Liver (tissue), 9 donors: ENCODE data around the gene HIPK2. TPM values are rescaled to one million over a fixed set of nuclear protein-coding genes. Genes with fewer than 3 reads are reported as not detected.
A peak's percentile ranks its signal among the peaks of the same experiment; 100 is the strongest.

Experiments
- DNase-seq: peaks from one replicate; pipeline ENCODE4 v3.0.0-alpha.2; 2017; ENCODE audit warnings: low spot score
- H3K27ac ChIP-seq, 2 donors: one replicate each; pipeline ENCODE4 v1.7.0; 2013; ENCODE audit warnings: inconsistent platforms in 2 of 2, low read length in 2 of 2, control low read depth in 1 of 2, low read depth in 1 of 2, mild to moderate bottlenecking in 1 of 2
- H3K27me3 ChIP-seq, 4 donors: one replicate each; pipeline versions ENCODE4 v1.6.1 to v1.7.0; 2013; ENCODE audit warnings: low read length in 3 of 4, inconsistent platforms in 1 of 4, mild to moderate bottlenecking in 1 of 4, moderate library complexity in 1 of 4; ENCODE audit not compliant: control insufficient read depth in 4 of 4, insufficient read depth in 4 of 4
- H3K36me3 ChIP-seq, 4 donors: one replicate each; pipeline versions ENCODE4 v1.6.1 to v1.7.0; 2013; ENCODE audit warnings: low read length in 3 of 4, mild to moderate bottlenecking in 3 of 4, low read depth in 1 of 4, moderate library complexity in 1 of 4; ENCODE audit not compliant: control insufficient read depth in 4 of 4, insufficient read depth in 3 of 4
- H3K4me1 ChIP-seq, 4 donors: one replicate each; pipeline versions ENCODE4 v1.6.1 to v1.7.0; 2013; ENCODE audit warnings: low read length in 3 of 4, mild to moderate bottlenecking in 3 of 4, moderate library complexity in 1 of 4; ENCODE audit not compliant: control insufficient read depth in 4 of 4, insufficient read depth in 4 of 4
- H3K4me3 ChIP-seq, 3 donors: one replicate each; pipeline versions ENCODE4 v1.6.1 to v1.7.0; 2013; ENCODE audit warnings: low read length in 3 of 3, control low read depth in 1 of 3, low read depth in 1 of 3, mild to moderate bottlenecking in 1 of 3
- H3K9ac ChIP-seq, 2 donors: one replicate each; pipeline ENCODE4 v1.7.0; 2013; ENCODE audit warnings: low read length in 2 of 2, mild to moderate bottlenecking in 2 of 2, moderate library complexity in 2 of 2, control low read depth in 1 of 2, low read depth in 1 of 2
- H3K9me3 ChIP-seq, 4 donors: one replicate each; pipeline versions ENCODE4 v1.6.1 to v1.7.0; 2013; ENCODE audit warnings: low read length in 3 of 4; ENCODE audit not compliant: control insufficient read depth in 4 of 4
- ATF3 ChIP-seq: IDR thresholded peaks from 2 replicates; pipeline ENCODE4 v1.6.1; 2016; ENCODE audit warnings: antibody characterized with exemption
- CTCF ChIP-seq: fragments of 150-350 bp; IDR thresholded peaks from 2 replicates; pipeline ENCODE4 v1.5.1; 2017; ENCODE audit warnings: improper control_type of control experiment, low read depth, low read length; ENCODE audit not compliant: missing input control
- EGR1 ChIP-seq, 2 donors: IDR thresholded peaks; 2 replicates each; pipeline ENCODE4 v1.6.1; 2016 to 2018; ENCODE audit warnings: antibody characterized with exemption in 2 of 2, low read depth in 2 of 2
- FOXA1 ChIP-seq: IDR thresholded peaks from 2 replicates; pipeline ENCODE4 v1.6.1; 2016; ENCODE audit warnings: antibody characterized with exemption
- FOXA2 ChIP-seq: IDR thresholded peaks from 2 replicates; pipeline ENCODE4 v1.6.1; 2016; ENCODE audit warnings: antibody characterized with exemption
- GABPA ChIP-seq, 2 donors: IDR thresholded peaks in 1 of 2; conservative IDR thresholded peaks in 1 of 2; 2 replicates each; pipeline ENCODE4 v1.6.1; 2016; ENCODE audit warnings: antibody characterized with exemption in 2 of 2, mild to moderate bottlenecking in 1 of 2, moderate library complexity in 1 of 2
- HNF4A ChIP-seq, 2 donors: conservative IDR thresholded peaks; 2 replicates each; pipeline ENCODE4 v1.6.1; 2016; ENCODE audit warnings: antibody characterized with exemption in 2 of 2, mild to moderate bottlenecking in 2 of 2
- HNF4G ChIP-seq: IDR thresholded peaks from 2 replicates; pipeline ENCODE4 v1.6.1; 2016; ENCODE audit warnings: antibody characterized with exemption
- JUND ChIP-seq, 2 donors: IDR thresholded peaks; 2 replicates each; pipeline ENCODE4 v1.6.1; 2016; ENCODE audit warnings: antibody characterized with exemption in 2 of 2
- MAX ChIP-seq: IDR thresholded peaks from 2 replicates; pipeline ENCODE4 v1.6.1; 2016; ENCODE audit warnings: antibody characterized with exemption
- NR2F2 ChIP-seq: IDR thresholded peaks from 2 replicates; pipeline ENCODE4 v1.6.1; 2016; ENCODE audit warnings: antibody characterized with exemption
- RAD21 ChIP-seq, 2 donors: IDR thresholded peaks; 2 replicates each; pipeline ENCODE4 v1.6.1; 2016; ENCODE audit warnings: antibody characterized with exemption in 2 of 2, mild to moderate bottlenecking in 2 of 2
- RXRA ChIP-seq, 2 donors: IDR thresholded peaks; 2 replicates each; pipeline ENCODE4 v1.6.1; 2017 to 2018; ENCODE audit warnings: antibody characterized with exemption in 2 of 2, mild to moderate bottlenecking in 1 of 2
- SP1 ChIP-seq: IDR thresholded peaks from 2 replicates; pipeline ENCODE4 v1.6.1; 2018; ENCODE audit warnings: antibody characterized with exemption, mild to moderate bottlenecking
- TAF1 ChIP-seq: conservative IDR thresholded peaks from 2 replicates; pipeline ENCODE4 v1.6.1; 2016; ENCODE audit warnings: antibody characterized with exemption, mild to moderate bottlenecking
- YY1 ChIP-seq: IDR thresholded peaks from 2 replicates; pipeline ENCODE4 v1.6.1; 2016; ENCODE audit warnings: antibody characterized with exemption, mild to moderate bottlenecking
- ZBTB33 ChIP-seq: IDR thresholded peaks from 2 replicates; pipeline ENCODE4 v1.6.1; 2016; ENCODE audit warnings: antibody characterized with exemption
- WGBS: extraction: QIAGEN DNeasy Blood & Tissue Kit; methylation state at CpG from one replicate; pipeline ENCODE4 v1.1.7; 2013; 5-methylcytosine and 5-hydroxymethylcytosine counted together
- polyA plus RNA-seq, 2 donors: library from polyadenylated mRNA; stranded (reverse) in 1 of 2; unstranded in 1 of 2; fragments of 200-250 nt in 1 of 2; fragments of >200 nt in 1 of 2; fragmentation: Nextera tagmentation in 1 of 2; extraction: Ambion mirVana in 1 of 2; gene quantifications; one replicate each; pipeline versions ENCODE4 v1.2.1 to v1.2.3, GENCODE V29; 2013 to 2015
- total RNA-seq, 2 donors: library from RNA; depleted of rRNA; stranded (reverse); fragments of >200 nt; gene quantifications; one replicate each; pipeline ENCODE4 v1.2.3, GENCODE V29; 2014
- TF ChIP-seq, protein P1 (sequence below): IDR thresholded peaks from 2 replicates; pipeline ENCODE4 v1.6.1; 2016; ENCODE audit warnings: antibody characterized with exemption, mild to moderate bottlenecking
- donor health status: healthy.
- donor health status: healthy.
- donor health status: healthy.
- donor health status: healthy.
- donor health status: healthy.

The HIPK2 gene
- total and polyA plus RNA-seq, 4 donors, result 13.1 to 48.8 (median 16.6) TPM

DNA sequence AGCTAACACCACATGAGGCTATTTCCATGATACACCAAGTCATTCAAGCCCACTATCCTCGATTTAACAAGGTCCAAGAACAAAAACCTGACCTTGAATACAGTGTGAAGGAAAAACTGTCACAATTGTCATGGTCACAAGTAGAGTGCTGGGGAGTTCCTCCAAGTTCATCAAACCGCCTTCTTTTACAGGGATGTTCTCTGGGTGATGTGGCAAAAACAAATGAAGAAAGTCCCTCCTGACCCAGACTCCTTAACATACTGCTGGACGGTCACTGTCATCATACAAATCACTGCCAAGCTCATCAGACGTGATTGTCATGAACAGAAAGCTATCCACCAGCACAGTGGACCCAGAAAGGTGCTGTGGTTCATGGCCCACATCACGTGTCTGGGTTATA lies 28.9 kb downstream of the HIPK2 start:
- no peaks in the 10 kb centered on the region for H3K27me3 ChIP-seq
- no peak for TF ChIP-seq HNF4G
- TF ChIP-seq ATF3, result no peak
- no peak for TF ChIP-seq GABPA (IDR thresholded peaks at IDR 0.05 in 1 of 2, conservative IDR thresholded peaks at IDR 0.05 in 1 of 2)
- no peak for TF ChIP-seq TAF1
- TF ChIP-seq HNF4A (conservative IDR thresholded peaks at IDR 0.05), result no peak
- H3K9me3 ChIP-seq, result no peaks in the 10 kb centered on the region
- 87% methylated on average over 5 of the region's 5 CpGs for WGBS
- no peaks in the 10 kb centered on the region for H3K36me3 ChIP-seq
- H3K27ac ChIP-seq, result no peak overlapping the region
- H3K4me3 ChIP-seq, result no peak overlapping the region
- H3K4me1 ChIP-seq, result peaks cover 22 to 78% (median 67%) of the 10 kb centered on the region in 4 donors
- no peak overlapping the region for H3K9ac ChIP-seq
- no peak for DNase-seq

- 79% methylated on average over 9 of the region's 9 CpGs for WGBS
These were observed 29.4 kb downstream of the HIPK2 start for GRCh38 chr7:139748373-139748765.

DNA sequence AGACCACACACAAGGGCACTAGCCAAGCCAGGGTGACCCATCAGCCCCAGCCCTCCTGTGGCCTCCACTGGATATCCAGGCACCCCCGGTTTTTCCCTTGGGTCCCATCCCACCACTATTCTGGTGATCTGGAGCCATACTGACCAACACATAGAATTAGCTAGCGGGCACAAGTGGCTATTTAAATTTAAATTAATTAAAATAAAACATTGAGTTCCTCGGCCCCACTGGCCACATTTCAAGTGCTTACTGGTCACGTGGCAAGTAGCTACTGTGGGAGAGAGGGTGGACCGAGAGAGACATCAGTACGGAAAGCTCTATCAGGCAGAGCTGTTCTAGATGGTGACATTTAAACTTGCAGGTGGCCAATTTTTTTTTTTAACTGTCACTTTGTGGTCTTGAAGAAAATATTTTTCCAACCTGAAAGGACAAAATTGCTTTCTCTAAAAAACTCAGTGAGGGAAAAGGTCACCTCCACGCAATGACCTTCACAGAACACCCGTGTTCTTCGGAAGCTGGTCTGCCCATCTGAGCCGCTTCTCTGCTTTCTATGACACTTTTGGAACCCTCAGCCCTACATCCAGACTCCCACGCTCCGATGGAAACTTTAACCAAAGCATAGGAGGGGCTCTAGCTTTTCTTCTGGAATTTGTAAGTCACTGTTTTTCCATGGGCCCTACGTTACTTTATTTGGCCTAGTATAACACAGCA lies 30.0 kb downstream of the HIPK2 start:
- peak; percentile 14 for DNase-seq
- Histone ChIP-seq H3K9me3 (no peaks in the 10 kb centered on the region), H3K9ac (no peak overlapping the region), H3K27me3 (no peaks in the 10 kb centered on the region), H3K27ac (peak overlapping the region in 1 of 2 donors; percentile 23), H3K4me1 (peaks cover 20 to 77% (median 62%) of the 10 kb centered on the region in 4 donors), H3K36me3 (no peaks in the 10 kb centered on the region), H3K4me3 (no peak overlapping the region)
- 88% methylated on average over 13 of the region's 13 CpGs for WGBS
- TF ChIP-seq FOXA1, result no peak
- no peak for TF ChIP-seq CTCF
- no peak for TF ChIP-seq RXRA (IDR thresholded peaks at IDR 0.05)
- TF ChIP-seq MAX, result no peak
- TF ChIP-seq RAD21 (IDR thresholded peaks at IDR 0.05), result no peak
- TF ChIP-seq NR2F2, result no peak
- TF ChIP-seq ATF3, result no peak
- no peak for TF ChIP-seq SP1
- TF ChIP-seq HNF4A (conservative IDR thresholded peaks at IDR 0.05), result no peak
- no peak for TF ChIP-seq GABPA (IDR thresholded peaks at IDR 0.05 in 1 of 2, conservative IDR thresholded peaks at IDR 0.05 in 1 of 2)
- no peak for TF ChIP-seq EGR1 (IDR thresholded peaks at IDR 0.05; ENCODE audit: low read depth in 2 of 2)
- TF ChIP-seq FOXA2, result no peak
- TF ChIP-seq, protein P1, sequence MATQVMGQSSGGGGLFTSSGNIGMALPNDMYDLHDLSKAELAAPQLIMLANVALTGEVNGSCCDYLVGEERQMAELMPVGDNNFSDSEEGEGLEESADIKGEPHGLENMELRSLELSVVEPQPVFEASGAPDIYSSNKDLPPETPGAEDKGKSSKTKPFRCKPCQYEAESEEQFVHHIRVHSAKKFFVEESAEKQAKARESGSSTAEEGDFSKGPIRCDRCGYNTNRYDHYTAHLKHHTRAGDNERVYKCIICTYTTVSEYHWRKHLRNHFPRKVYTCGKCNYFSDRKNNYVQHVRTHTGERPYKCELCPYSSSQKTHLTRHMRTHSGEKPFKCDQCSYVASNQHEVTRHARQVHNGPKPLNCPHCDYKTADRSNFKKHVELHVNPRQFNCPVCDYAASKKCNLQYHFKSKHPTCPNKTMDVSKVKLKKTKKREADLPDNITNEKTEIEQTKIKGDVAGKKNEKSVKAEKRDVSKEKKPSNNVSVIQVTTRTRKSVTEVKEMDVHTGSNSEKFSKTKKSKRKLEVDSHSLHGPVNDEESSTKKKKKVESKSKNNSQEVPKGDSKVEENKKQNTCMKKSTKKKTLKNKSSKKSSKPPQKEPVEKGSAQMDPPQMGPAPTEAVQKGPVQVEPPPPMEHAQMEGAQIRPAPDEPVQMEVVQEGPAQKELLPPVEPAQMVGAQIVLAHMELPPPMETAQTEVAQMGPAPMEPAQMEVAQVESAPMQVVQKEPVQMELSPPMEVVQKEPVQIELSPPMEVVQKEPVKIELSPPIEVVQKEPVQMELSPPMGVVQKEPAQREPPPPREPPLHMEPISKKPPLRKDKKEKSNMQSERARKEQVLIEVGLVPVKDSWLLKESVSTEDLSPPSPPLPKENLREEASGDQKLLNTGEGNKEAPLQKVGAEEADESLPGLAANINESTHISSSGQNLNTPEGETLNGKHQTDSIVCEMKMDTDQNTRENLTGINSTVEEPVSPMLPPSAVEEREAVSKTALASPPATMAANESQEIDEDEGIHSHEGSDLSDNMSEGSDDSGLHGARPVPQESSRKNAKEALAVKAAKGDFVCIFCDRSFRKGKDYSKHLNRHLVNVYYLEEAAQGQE, result no peak
- no peak for TF ChIP-seq YY1
- no peak for TF ChIP-seq ZBTB33
- no peak for TF ChIP-seq HNF4G
- no peak for TF ChIP-seq TAF1
- no peak for TF ChIP-seq JUND (IDR thresholded peaks at IDR 0.05)

More at GRCh38 chr7:139748373-139748765, 29.4 kb downstream of the HIPK2 start:
- Histone ChIP-seq H3K9ac (no peak overlapping the region), H3K9me3 (no peaks in the 10 kb centered on the region), H3K4me1 (peaks cover 21 to 77% (median 64%) of the 10 kb centered on the region in 4 donors), H3K27ac (peak overlapping the region in 1 of 2 donors; percentile 23), H3K27me3 (no peaks in the 10 kb centered on the region), H3K36me3 (no peaks in the 10 kb centered on the region), H3K4me3 (no peak overlapping the region)
- no peak for TF ChIP-seq HNF4A (conservative IDR thresholded peaks at IDR 0.05)
- no peak for TF ChIP-seq YY1
- TF ChIP-seq RAD21 (IDR thresholded peaks at IDR 0.05), result no peak
- no peak for TF ChIP-seq TAF1
- no peak for TF ChIP-seq GABPA (IDR thresholded peaks at IDR 0.05 in 1 of 2, conservative IDR thresholded peaks at IDR 0.05 in 1 of 2)
- no peak for DNase-seq
